Smooth muscle cell (in vitro differentiated cells): ENCODE data around the gene IFNLR1. TPM values are rescaled to one million over a fixed set of nuclear protein-coding genes. Genes with fewer than 3 reads are reported as not detected.

Experiments
- DNase-seq: peaks from one replicate; lab custom pipeline; 2025; ENCODE audit not compliant: unreplicated experiment; lab: John Stamatoyannopoulos, UW
- H2AFZ ChIP-seq: fragments of 200-600 bp; sonication (generic); 2 replicates; pipeline ENCODE4 v1.6.0; 2016; ENCODE audit warnings: antibody characterized with exemption, low read depth, mild to moderate bottlenecking
- H3F3A ChIP-seq: fragments of 200-600 bp; sonication (generic); 2 replicates; pipeline ENCODE4 v1.6.0; 2017; ENCODE audit warnings: antibody characterized with exemption, low read depth
- H3K27ac ChIP-seq: fragments of 200-600 bp; sonication (generic); 2 replicates; pipeline ENCODE4 v1.5.1; 2016; ENCODE audit warnings: low read depth, mild to moderate bottlenecking
- H3K27me3 ChIP-seq: fragments of 200-600 bp; sonication (generic); 2 replicates; pipeline ENCODE4 v1.6.1; 2016; ENCODE audit warnings: low read depth, mild to moderate bottlenecking
- H3K36me3 ChIP-seq: fragments of 200-600 bp; sonication (generic); 2 replicates; pipeline ENCODE4 v1.5.1; 2016; ENCODE audit warnings: low read depth
- H3K4me1 ChIP-seq: fragments of 200-600 bp; sonication (generic); 2 replicates; pipeline ENCODE4 v1.5.1; 2016; ENCODE audit warnings: low read depth
- H3K4me2 ChIP-seq: fragments of 200-600 bp; sonication (generic); 2 replicates; pipeline ENCODE4 v1.6.0; 2016; ENCODE audit warnings: mild to moderate bottlenecking
- H3K4me3 ChIP-seq: fragments of 200-600 bp; sonication (generic); 2 replicates; pipeline ENCODE4 v1.5.1; 2016; ENCODE audit warnings: mild to moderate bottlenecking
- H3K79me2 ChIP-seq: fragments of 200-600 bp; sonication (generic); 2 replicates; pipeline ENCODE4 v1.6.0; 2016; ENCODE audit warnings: low read depth, mild to moderate bottlenecking
- H3K9ac ChIP-seq: fragments of 200-600 bp; sonication (generic); 2 replicates; pipeline ENCODE4 v1.6.0; 2016; ENCODE audit warnings: low read depth
- H3K9me3 ChIP-seq: fragments of 200-600 bp; sonication (generic); replicated peaks from 2 replicates; pipeline ENCODE4 v1.5.1; 2016; ENCODE audit warnings: low read depth
- H4K20me1 ChIP-seq: fragments of 200-600 bp; sonication (generic); 2 replicates; pipeline ENCODE4 v1.6.0; 2016; ENCODE audit warnings: low read depth
- WGBS: methylation state at CpG from one replicate; pipeline ENCODE4 v1.1.7; 2016; ENCODE audit warnings: low lambda C conversion rate; 5-methylcytosine and 5-hydroxymethylcytosine counted together
- polyA plus RNA-seq: library from polyadenylated mRNA; unstranded; fragments of >200 nt; fragmentation: Nextera tagmentation; extraction: Ambion mirVana; gene quantifications from 2 replicates; pipeline ENCODE4 v1.2.1, GENCODE V29; 2016
- total RNA-seq: library from RNA; depleted of rRNA; stranded (reverse); fragments of >200 nt; gene quantifications from 2 replicates; pipeline ENCODE4 v1.2.3, GENCODE V29; 2014
- TF ChIP-seq, protein P1 (sequence below): fragments of 200-600 bp; sonication (generic); IDR thresholded peaks from 2 replicates; pipeline ENCODE4 v1.5.1; 2017; ENCODE audit warnings: borderline replicate concordance, mild to moderate bottlenecking, antibody characterized with exemption; ENCODE audit not compliant: insufficient read depth, poor library complexity, severe bottlenecking

Gene IFNLR1
- total and polyA plus RNA-seq, 2 experiments from 2014 or later, result 0.25 to 0.67 TPM

DNA sequence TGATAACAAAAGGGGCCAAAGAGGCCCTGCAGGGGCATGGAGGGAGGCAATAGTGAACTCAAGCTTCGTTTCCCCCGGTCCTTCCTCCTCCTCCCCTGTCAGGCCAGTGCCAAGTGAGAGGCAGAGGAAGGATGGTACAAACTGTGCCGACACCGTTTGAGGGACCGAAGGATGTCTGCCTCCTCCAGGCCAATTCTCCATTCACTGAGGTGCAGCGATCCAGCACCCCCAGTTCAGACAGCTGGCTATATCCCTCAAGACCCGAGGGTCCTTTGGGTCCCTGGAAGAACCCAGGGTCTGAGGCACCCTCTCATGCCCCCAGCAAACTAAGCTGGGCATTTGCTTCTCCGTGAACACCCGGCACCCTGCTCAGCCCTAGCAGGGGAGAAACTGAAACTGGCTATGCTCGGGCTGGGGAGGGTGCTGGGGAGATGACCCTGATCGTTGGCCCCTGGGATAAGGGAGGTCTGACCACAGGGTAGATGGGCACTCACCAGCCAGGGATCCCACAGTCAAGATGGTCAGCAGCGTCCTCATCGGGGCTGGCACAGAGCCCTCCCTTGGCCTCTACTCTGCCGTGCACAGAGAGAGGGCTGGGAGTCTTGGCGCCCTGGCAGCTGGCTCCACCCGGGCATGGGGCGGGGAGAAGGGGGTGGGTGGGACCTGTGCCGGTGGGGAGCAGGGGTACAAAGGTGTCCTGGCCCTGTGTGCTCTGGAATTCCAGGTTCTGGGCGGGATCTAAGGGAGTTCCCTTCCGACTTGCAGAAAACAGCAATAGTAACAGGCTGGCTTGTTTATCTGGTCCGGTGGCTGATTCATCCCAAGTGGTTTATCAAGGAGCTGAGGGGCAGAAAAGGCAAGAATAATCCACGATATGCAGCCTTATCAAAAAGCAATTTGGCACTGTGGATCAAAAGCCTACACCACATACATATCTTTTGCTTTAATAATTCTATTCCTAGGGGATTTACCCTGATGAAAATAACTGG lies 44.2 kb downstream of the IFNLR1 start, which contains the start of gene IL22RA1:
Gene IL22RA1 (minus strand): TSS at position 595 of the 989 bp plus-strand sequence. CDS start 58 bp downstream, at position 537.
- Histone ChIP-seq H3K27ac (no peak within 1 kb of the TSS), H2AFZ (no peak within 1 kb of the TSS)
- DNase-seq, result no peak

DNA sequence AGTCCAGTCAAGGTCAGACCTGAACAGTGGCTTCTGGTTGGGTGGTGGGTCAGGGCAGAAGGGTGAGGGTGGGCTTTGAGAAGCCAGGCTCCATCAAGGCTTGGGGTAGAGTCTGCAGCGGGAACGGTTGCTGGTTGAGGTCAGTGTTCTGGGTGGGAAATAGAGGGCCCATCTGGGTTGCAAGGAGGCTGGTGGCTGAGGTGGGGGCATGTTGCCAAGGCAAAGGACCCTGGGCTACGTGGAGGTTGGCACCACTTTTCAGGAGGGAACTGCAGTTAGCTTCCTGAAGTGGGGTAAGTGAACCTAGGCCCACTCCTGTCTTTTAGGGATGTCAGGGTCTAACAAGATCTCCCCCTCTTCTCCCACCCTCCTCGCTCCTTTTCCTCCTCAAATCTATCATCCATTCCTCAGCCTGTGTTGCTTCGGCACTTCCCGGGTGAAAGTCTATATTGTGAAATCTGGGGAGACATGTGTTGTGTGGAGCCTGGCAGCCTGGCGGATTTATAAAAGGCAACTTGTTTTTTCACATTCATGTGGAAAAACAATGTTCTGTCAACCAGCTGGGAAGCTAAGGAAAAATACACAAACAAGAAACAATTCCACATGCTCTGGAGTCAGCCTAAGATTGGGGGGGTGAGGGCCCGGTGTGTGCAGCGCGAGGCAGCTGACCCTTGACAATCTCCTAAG lies 45.6 kb downstream of the IFNLR1 start:
- DNase-seq, result no peak
- Histone ChIP-seq H4K20me1 (no peaks in the 10 kb centered on the region), H3K27me3 (no peaks in the 10 kb centered on the region), H3K27ac (no peak overlapping the region), H3K4me1 (no peaks in the 10 kb centered on the region), H3K9me3 (no peaks in the 10 kb centered on the region), H3K79me2 (no peaks in the 10 kb centered on the region), H3K36me3 (no peaks in the 10 kb centered on the region), H3K9ac (no peak overlapping the region), H3K4me3 (no peak overlapping the region), H3K4me2 (no peak overlapping the region), H3F3A (no peaks in the 10 kb centered on the region), H2AFZ (no peak overlapping the region)
- WGBS, result 83% methylated on average over 10 of the region's 10 CpGs
- TF ChIP-seq, protein P1, sequence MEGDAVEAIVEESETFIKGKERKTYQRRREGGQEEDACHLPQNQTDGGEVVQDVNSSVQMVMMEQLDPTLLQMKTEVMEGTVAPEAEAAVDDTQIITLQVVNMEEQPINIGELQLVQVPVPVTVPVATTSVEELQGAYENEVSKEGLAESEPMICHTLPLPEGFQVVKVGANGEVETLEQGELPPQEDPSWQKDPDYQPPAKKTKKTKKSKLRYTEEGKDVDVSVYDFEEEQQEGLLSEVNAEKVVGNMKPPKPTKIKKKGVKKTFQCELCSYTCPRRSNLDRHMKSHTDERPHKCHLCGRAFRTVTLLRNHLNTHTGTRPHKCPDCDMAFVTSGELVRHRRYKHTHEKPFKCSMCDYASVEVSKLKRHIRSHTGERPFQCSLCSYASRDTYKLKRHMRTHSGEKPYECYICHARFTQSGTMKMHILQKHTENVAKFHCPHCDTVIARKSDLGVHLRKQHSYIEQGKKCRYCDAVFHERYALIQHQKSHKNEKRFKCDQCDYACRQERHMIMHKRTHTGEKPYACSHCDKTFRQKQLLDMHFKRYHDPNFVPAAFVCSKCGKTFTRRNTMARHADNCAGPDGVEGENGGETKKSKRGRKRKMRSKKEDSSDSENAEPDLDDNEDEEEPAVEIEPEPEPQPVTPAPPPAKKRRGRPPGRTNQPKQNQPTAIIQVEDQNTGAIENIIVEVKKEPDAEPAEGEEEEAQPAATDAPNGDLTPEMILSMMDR, result no peak

More for the DNA sequence above, 44.2 kb downstream of the IFNLR1 start, which contains the start of gene IL22RA1:
- no peak within 1 kb of the TSS for H3K9ac ChIP-seq
- no peak within 1 kb of the TSS for H3K4me3 ChIP-seq
- no peak within 1 kb of the TSS for H3K4me2 ChIP-seq
- H3K79me2 ChIP-seq, result no peaks in the 10 kb centered on the region
- H3F3A ChIP-seq, result no peaks in the 10 kb centered on the region
- TF ChIP-seq, protein P1, result no peak
- no peaks in the 10 kb centered on the region for H3K27me3 ChIP-seq
- WGBS, result 81% methylated on average over 21 of the region's 22 CpGs
- H3K4me1 ChIP-seq, result no peaks in the 10 kb centered on the region
- no peaks in the 10 kb centered on the region for H3K36me3 ChIP-seq
- H3K9me3 ChIP-seq, result no peaks in the 10 kb centered on the region
- no peaks in the 10 kb centered on the region for H4K20me1 ChIP-seq

DNA sequence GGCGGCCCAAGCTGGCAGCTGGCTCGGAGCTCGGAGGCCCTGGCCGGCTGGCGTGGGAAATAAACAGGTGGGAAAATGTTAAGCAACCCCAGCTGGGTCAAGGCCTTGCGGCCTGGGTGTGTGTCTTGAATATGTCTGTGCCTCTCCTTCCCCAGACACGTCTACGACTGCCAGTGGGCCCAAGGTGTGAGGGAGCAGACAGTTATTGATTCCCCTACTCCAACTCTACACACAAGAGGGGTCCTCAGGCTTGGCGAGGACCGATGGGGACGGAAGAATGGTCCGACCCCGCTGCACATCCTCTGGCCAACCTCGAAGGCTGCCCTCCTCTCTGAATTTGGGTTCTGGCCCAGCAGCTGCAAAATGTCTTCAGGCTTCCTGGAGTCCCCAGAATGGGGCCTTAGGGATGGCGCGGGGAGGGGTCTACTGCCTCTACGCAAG lies 46.3 kb downstream of the IFNLR1 start:
- TF ChIP-seq, protein P1, result no peak
- Histone ChIP-seq H3K9ac (no peak overlapping the region), H3K9me3 (no peaks in the 10 kb centered on the region), H3K27ac (no peak overlapping the region), H3K27me3 (no peaks in the 10 kb centered on the region), H4K20me1 (no peaks in the 10 kb centered on the region), H3K4me1 (no peaks in the 10 kb centered on the region), H3F3A (no peaks in the 10 kb centered on the region), H2AFZ (no peak overlapping the region), H3K36me3 (no peaks in the 10 kb centered on the region), H3K4me2 (no peak overlapping the region), H3K79me2 (no peaks in the 10 kb centered on the region), H3K4me3 (no peak overlapping the region)
- 86% methylated on average over 17 of the region's 17 CpGs for WGBS
- no peak for DNase-seq
